Neural progenitor cell (in vitro differentiated cells): ENCODE measurements around the gene CLEC17A.

Experiments
- EZH2 ChIP-seq: fragments of 200-600 bp; sonication (generic); IDR thresholded peaks from 2 replicates; pipeline ENCODE4 v1.6.1; 2017; ENCODE audit warnings: antibody characterized with exemption, mild to moderate bottlenecking, moderate library complexity
- TF ChIP-seq, protein P1 (sequence below): fragments of 200-600 bp; sonication (generic); IDR thresholded peaks from 2 replicates; pipeline ENCODE4 v1.5.1; 2017; ENCODE audit warnings: antibody characterized with exemption, mild to moderate bottlenecking

- TF ChIP-seq, protein P1, sequence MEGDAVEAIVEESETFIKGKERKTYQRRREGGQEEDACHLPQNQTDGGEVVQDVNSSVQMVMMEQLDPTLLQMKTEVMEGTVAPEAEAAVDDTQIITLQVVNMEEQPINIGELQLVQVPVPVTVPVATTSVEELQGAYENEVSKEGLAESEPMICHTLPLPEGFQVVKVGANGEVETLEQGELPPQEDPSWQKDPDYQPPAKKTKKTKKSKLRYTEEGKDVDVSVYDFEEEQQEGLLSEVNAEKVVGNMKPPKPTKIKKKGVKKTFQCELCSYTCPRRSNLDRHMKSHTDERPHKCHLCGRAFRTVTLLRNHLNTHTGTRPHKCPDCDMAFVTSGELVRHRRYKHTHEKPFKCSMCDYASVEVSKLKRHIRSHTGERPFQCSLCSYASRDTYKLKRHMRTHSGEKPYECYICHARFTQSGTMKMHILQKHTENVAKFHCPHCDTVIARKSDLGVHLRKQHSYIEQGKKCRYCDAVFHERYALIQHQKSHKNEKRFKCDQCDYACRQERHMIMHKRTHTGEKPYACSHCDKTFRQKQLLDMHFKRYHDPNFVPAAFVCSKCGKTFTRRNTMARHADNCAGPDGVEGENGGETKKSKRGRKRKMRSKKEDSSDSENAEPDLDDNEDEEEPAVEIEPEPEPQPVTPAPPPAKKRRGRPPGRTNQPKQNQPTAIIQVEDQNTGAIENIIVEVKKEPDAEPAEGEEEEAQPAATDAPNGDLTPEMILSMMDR = no peak
- TF ChIP-seq EZH2 = no peak
These were observed 11.9 kb upstream of the CLEC17A start for GRCh38 chr19:14570864-14571527.
